Activated CD8-positive, alpha-beta memory T cell treated with anti-CD3 and anti-CD28 coated beads, Interleukin-2, amount 10 ng/mL, durations not matched to agents 7 days and 5 days (primary cell): ENCODE measurements around the gene S100A2. TPM values are rescaled to one million over a fixed set of nuclear protein-coding genes. Genes with fewer than 3 reads are reported as not detected.

Experiments
- ATAC-seq: fragments of 150-1000 bp; cut with Tn5 transposase; one replicate; pipeline ENCODE4 v1.10.0; 2021; ENCODE audit warnings: moderate library complexity
- CTCF ChIA-PET: fragments of 350-600 bp; sonication (Branson Sonifier 250); formaldehyde crosslinking; loops from one replicate; lab custom pipeline; 2021; ENCODE audit warnings: antibody characterized with exemption; lab: Charles Lee
- DNase-seq: peaks from one replicate; pipeline ENCODE4 v3.0.0-alpha.2; 2020
- H3K27ac Mint-ChIP-seq: one replicate; pipeline ENCODE4 v1.8.0; 2021; ENCODE audit warnings: mild to moderate bottlenecking, mixed read lengths
- H3K27me3 Mint-ChIP-seq: one replicate; pipeline ENCODE4 v1.8.0; 2021; ENCODE audit warnings: mixed read lengths
- H3K36me3 Mint-ChIP-seq: one replicate; pipeline ENCODE4 v1.8.0; 2021; ENCODE audit warnings: mild to moderate bottlenecking, mixed read lengths
- H3K4me1 Mint-ChIP-seq: one replicate; pipeline ENCODE4 v1.8.0; 2021; ENCODE audit warnings: mixed read lengths
- H3K4me3 Mint-ChIP-seq: one replicate; pipeline ENCODE4 v1.8.0; 2021; ENCODE audit warnings: mild to moderate bottlenecking, moderate library complexity, mixed read lengths
- H3K9me3 Mint-ChIP-seq: one replicate; pipeline ENCODE4 v1.8.0; 2022; ENCODE audit warnings: low read depth, mixed read lengths
- total RNA-seq, 2 experiments: library from RNA; stranded (reverse); gene quantifications; one replicate each; pipeline ENCODE4 v1.2.3, GENCODE V29; 2021

S100A2 gene
- total RNA-seq, 2 experiments from 2014 or later = 0.50 to 0.96 TPM

DNA sequence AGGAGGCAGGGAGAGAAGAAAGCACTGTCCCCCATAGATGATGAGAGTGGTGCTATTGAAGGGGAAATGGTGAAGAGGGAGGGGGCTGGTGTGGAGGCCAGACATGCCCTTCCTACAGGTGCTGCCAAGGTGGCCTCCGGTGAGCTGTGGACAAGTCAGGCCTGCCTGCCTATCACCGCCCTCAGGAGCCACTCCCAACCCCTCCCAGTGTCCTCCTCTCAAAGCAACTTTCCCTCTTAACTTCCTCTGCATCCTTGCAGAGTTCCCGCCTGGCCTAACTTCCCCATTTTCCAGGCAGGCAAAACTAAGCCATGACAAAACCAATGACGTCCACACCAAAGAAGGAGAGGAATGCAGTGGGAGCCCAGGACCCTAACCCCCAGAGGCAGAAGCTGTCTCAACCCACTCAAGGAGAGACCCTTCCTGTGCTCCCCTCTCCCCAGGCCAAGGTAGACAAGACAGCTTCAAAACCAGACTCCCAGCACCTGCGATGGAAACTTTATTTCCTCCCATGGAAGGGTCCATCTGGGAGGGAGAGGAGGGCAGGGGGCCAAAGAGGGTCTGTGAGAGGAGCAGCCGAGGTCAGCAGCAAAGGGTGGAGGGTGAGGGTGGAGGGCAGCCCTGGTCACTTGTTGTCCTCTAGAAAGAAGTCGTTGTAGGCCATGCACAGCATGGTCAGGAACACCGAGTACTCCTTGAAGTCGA, 28.8 kb downstream of the S100A2 start:
- H3K36me3 Mint-ChIP-seq = peaks cover 23% of the 10 kb centered on the region
- H3K4me1 Mint-ChIP-seq = peaks cover 79% of the 10 kb centered on the region
- DNase-seq = no peak
- peak overlapping the region; percentile 97 for H3K4me3 Mint-ChIP-seq
- H3K27ac Mint-ChIP-seq = peak overlapping the region; percentile 98
- ATAC-seq = no peak
- CTCF ChIA-PET = interaction anchor here (0.6 to 7.7 kb wide), 7 partner anchors 7 to 75 kb away, joined by 3 to 214 read pairs (median 16); partner anchors contain the start of genes S100A2, S100A4 and S100A5
- H3K9me3 Mint-ChIP-seq = no peaks in the 10 kb centered on the region
- H3K27me3 Mint-ChIP-seq = no peaks in the 10 kb centered on the region

DNA sequence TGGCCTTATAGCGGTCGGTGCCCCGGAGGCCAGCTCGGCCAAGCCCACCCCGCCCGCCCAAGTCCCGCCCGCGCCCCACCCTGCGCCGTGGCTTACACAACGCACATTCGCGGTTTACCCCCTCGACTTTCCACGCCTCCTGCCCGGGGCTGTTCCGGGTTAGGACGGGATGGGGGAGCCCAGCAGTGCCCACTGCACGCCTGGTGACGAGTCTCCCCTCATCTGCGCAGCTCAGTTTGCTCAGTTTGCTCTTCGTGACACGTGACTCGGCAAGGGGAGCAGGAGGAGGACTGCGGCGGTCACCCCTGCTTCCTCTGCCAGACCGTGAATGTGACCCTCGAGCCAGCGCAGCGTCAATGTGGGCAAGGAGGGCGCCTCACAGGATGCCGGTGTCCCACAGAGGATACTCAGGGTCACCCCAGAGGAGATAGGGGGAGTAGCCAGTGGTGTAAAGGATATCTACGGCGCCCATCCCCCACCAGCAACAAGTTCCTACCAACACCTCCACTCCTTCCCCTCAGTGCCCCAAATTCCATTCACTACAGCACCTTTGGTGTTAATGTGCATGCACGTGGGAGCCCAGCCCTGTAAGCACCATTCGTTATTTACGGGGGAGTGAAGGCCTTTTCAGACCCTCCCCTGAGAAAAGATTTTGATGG, 29.5 kb downstream of the S100A2 start:
- DNase-seq = peak; percentile 94
- Mint-ChIP-seq H3K4me3 (peak overlapping the region; percentile 97), H3K27me3 (no peaks in the 10 kb centered on the region), H3K36me3 (peaks cover 20% of the 10 kb centered on the region), H3K4me1 (peaks cover 79% of the 10 kb centered on the region), H3K27ac (peak overlapping the region; percentile 98), H3K9me3 (no peaks in the 10 kb centered on the region)
- CTCF ChIA-PET = interaction anchor here (0.6 to 7.7 kb wide), 11 partner anchors 8 to 140 kb away, joined by 3 to 214 read pairs (median 7); partner anchors contain the start of genes CHTOP, S100A4 and S100A5
- peak; percentile 72 for ATAC-seq

DNA sequence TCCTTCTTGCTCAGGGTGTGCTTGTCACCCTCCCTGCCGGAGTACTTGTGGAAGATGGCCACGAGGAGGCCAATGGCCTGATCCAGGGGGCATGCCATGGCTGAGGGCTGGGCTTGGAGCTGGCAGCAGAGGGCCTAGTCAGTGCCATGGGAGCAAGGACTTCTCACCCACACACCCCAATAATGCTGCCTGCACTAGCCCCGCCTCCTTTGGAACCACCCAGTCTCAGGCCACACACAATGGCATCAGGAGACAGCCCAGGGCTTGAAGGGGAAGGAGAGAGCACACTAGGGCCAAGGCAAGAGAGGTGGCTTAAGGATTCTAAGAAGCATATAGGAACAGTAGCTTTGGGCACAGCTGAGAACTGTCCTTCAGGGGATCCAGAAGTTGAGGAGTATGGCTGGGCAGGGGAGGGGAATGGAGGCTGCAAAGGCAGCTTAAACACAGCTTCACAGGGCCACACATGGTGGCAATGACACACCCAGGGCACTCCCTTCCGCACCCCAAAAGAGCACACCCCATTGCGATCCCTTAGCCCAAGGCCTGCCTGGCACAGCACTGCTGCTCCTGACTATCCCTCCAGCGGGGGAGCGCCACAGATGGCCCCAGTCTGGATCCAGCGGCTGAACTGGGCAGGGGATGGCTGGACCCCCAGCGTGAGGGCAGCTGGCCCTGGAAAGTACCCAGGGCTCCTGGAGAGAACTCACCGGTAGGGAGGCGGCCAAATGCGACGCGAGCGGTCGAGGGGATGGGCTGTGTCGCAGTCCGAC, 30.2 kb downstream of the S100A2 start, which contains the start of gene S100A6:
Gene S100A6 (minus strand): TSS at position 750 of the 770 bp plus-strand sequence. CDS start 652 bp downstream, at position 98.
- Mint-ChIP-seq H3K4me3 (peak within 1 kb of the TSS; percentile 97), H3K36me3 (peaks cover 20% of the 10 kb centered on the region), H3K9me3 (no peaks in the 10 kb centered on the region), H3K27ac (peak within 1 kb of the TSS; percentile 98), H3K27me3 (no peaks in the 10 kb centered on the region), H3K4me1 (peaks cover 77% of the 10 kb centered on the region)
- ATAC-seq = peak; percentile 50
- peak; percentile 78 for DNase-seq
- CTCF ChIA-PET = interaction anchor here (0.8 to 7.7 kb wide), 12 partner anchors 9 to 140 kb away, joined by 3 to 214 read pairs (median 6); partner anchors contain the start of genes CHTOP, S100A4 and S100A5

DNA sequence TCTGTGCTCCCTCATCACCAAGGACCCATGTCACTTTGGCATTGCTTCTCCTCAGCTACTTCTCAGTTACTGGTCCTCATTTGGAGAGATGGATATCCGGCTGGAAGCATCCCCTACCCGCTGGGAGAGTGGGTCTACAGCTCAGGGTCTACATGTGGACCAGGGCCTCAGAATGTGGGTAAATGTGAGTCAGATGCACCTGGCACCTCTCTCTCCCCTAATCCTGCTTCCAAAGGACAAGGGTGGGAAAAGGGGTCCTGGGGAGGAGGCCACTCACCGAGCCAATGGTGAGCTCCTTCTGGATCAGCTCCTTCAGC, 30.8 kb downstream of the S100A2 start:
- H3K4me1 Mint-ChIP-seq = peaks cover 73% of the 10 kb centered on the region
- CTCF ChIA-PET = interaction anchor here (0.8 to 7.7 kb wide), 10 partner anchors 9 to 141 kb away, joined by 3 to 214 read pairs (median 8); partner anchors contain the start of genes S100A4 and S100A5
- DNase-seq (no peak), ATAC-seq (no peak)
- H3K27me3 Mint-ChIP-seq = no peaks in the 10 kb centered on the region
- peak overlapping the region; percentile 97 for H3K4me3 Mint-ChIP-seq
- H3K9me3 Mint-ChIP-seq = no peaks in the 10 kb centered on the region
- peaks cover 20% of the 10 kb centered on the region for H3K36me3 Mint-ChIP-seq
- peak overlapping the region; percentile 96 for H3K27ac Mint-ChIP-seq

DNA sequence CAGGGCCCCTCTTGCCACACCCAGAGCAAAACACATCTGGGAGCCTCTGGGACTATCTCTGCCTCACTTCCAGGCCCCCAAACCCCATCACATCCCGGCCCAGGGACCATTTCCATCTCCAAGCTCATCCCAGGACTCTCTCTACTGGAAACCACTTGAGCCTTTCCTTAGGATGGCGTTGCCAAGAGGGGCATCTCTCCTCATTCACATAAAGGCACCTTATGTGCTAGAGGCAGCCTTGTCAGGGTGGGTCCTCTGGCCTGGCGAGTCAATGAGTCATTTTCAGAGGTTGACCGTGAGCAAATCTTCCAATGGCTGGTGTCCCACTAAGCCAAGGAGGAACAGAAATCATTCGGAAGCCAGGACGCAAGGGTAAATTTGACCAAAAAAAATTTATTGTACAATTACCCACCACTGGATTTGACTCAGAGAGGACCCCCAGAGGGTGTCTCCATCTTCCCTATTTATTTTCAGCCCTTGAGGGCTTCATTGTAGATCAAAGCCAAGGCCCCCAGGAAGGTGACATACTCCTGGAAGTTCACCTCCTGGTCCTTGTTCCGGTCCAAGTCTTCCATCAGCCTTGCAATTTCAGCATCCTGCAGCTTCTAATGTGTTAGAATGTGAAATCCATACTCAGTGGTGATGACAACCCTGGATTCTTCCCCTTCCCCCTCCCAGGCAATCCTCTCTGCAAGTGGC, 31.3 kb downstream of the S100A2 start:
- Mint-ChIP-seq H3K9me3 (no peaks in the 10 kb centered on the region), H3K36me3 (peaks cover 19% of the 10 kb centered on the region), H3K27me3 (no peaks in the 10 kb centered on the region), H3K4me3 (peak overlapping the region; percentile 97), H3K27ac (peak overlapping the region; percentile 96), H3K4me1 (peaks cover 68% of the 10 kb centered on the region)
- CTCF ChIA-PET = interaction anchor here (0.8 to 7.7 kb wide), 14 partner anchors 9 to 142 kb away, joined by 3 to 214 read pairs (median 8); partner anchors contain the start of genes CHTOP, S100A4 and S100A5
- DNase-seq (no peak), ATAC-seq (no peak)

DNA sequence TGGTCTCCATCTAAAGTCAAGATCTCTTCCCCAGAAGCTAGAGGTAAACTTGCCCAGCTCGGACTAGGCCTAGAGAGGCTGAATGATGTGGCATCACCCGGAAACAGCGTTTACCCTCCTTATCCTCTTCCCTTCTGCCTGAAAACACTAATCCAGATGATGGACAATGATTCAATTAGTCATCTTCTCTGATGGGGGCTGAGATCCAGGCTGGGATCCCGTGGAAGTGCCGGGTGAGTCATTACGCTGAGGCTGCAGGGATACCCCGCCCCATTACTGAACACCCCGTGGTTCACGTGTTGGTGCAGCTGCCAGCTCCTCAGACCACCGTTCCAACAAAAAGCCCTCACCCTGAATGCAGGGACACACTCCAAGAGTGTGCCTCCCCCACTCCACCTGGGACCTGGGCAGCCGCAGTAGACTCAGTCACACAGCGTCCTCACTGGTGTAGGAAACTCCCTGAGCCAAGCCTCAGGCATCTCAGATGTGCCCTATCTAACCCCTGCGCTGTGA, 31.9 kb downstream of the S100A2 start:
- H3K4me1 Mint-ChIP-seq = peaks cover 67% of the 10 kb centered on the region
- no peak for ATAC-seq
- no peak for DNase-seq
- CTCF ChIA-PET = interaction anchor here (0.6 to 7.7 kb wide), 19 partner anchors 9 to 453 kb away, joined by 3 to 214 read pairs (median 12); partner anchors contain the start of genes CHTOP, CREB3L4, ILF2 and RAB13
- peaks cover 20% of the 10 kb centered on the region for H3K36me3 Mint-ChIP-seq
- H3K9me3 Mint-ChIP-seq = no peaks in the 10 kb centered on the region
- H3K27ac Mint-ChIP-seq = peak overlapping the region; percentile 95
- H3K27me3 Mint-ChIP-seq = no peaks in the 10 kb centered on the region
- peak overlapping the region; percentile 97 for H3K4me3 Mint-ChIP-seq

DNA sequence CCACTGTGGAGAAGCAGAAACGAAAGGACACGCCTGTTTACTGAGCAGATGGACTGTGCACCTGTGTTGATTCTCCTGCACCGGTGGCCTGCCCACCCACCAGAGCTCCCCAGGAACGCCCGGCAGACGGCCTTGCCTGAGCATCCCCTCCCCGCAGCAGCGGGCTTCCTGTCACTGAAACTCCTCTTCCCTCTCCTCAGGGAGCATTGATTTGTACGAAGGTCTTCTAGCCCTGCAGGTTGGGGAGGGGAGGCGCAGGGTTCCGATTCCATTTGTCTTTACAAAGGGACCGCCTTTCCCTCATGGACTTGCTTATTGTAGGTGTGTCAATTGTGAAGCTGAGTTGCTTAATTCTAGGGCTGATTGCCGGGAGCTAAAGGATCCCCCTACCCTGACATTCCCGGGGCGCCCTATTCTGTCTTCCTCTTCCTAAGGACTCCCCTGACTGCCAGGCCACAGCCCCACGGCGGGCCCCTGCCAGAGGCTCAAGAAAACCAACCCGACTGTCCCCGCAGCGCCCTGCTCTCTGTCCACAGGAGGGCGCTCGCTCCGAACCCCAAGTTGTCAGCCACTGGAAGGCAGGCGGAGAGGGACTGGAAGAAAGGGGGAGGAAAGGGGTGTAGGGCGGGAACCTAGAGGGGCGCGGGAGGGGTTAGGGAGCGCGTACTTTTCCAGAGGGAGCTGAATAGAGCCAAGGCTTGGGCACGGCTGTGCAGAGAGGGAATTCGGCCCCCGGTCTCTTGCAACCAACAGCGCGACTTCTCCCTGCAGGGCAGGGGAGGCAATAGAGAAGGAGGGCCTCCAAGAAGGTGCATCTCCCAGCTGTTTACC, 32.7 kb downstream of the S100A2 start:
- no peaks in the 10 kb centered on the region for H3K9me3 Mint-ChIP-seq
- peaks cover 62% of the 10 kb centered on the region for H3K4me1 Mint-ChIP-seq
- peak; percentile 32 for ATAC-seq
- no peaks in the 10 kb centered on the region for H3K27me3 Mint-ChIP-seq
- CTCF ChIA-PET = interaction anchor here (0.6 to 7.7 kb wide), 32 partner anchors 8 to 453 kb away, joined by 3 to 214 read pairs (median 5); partner anchors contain the start of genes CHTOP, CREB3L4, ILF2 and JTB
- H3K36me3 Mint-ChIP-seq = peaks cover 20% of the 10 kb centered on the region
- DNase-seq = peak; percentile 89
- peak overlapping the region; percentile 97 for H3K4me3 Mint-ChIP-seq
- peak overlapping the region; percentile 95 for H3K27ac Mint-ChIP-seq

DNA sequence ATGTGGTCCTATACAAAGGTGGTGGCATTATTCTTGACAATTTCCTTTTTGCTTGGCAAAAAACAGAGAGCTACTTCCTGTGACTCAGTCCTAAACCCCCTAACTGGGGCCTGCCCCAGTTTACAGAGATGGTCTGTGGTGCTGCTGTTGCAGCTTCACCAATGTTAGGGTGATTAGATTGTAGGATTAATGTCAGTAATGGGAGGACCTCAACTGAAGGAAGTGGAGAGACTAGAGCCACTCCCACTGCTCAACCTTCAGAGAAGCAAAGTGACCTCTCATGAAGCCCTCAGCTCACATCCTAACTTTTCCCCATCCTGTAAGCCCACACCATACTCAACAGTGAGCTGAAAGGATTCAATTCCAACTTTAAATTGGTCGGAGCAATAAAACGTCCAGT, 33.5 kb downstream of the S100A2 start:
- peaks cover 57% of the 10 kb centered on the region for H3K4me1 Mint-ChIP-seq
- no peaks in the 10 kb centered on the region for H3K27me3 Mint-ChIP-seq
- peaks cover 20% of the 10 kb centered on the region for H3K36me3 Mint-ChIP-seq
- peak overlapping the region; percentile 97 for H3K4me3 Mint-ChIP-seq
- no peaks in the 10 kb centered on the region for H3K9me3 Mint-ChIP-seq
- ATAC-seq (peak; percentile 60), DNase-seq (peak; percentile 86)
- CTCF ChIA-PET = interaction anchor here (0.9 to 7.7 kb wide), 25 partner anchors 7 to 454 kb away, joined by 3 to 214 read pairs (median 7); partner anchors contain the start of genes CHTOP, JTB, RAB13 and S100A2
- peak overlapping the region; percentile 95 for H3K27ac Mint-ChIP-seq

DNA sequence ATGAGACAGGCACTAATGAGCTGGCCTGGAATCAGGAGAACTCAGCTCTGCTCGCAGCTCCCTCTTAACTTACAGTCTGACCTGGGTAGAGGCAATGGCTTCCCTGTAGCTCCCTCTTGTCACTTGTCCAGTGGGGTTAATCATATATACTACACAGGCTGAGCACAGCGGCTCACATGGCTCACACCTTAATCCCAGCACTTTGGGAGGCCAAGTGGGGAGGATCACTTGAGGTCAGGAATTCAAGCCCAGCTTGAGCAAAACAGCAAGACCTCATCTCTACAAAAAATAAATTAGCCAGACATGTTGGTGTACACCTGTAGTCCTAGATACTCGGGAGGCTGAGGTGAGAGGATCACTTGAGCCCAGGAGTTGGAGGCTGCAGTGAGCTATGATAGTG, 34.0 kb downstream of the S100A2 start:
- Mint-ChIP-seq H3K9me3 (no peaks in the 10 kb centered on the region), H3K4me1 (peaks cover 52% of the 10 kb centered on the region), H3K36me3 (peaks cover 20% of the 10 kb centered on the region), H3K27ac (peak overlapping the region; percentile 95), H3K27me3 (no peaks in the 10 kb centered on the region), H3K4me3 (no peak overlapping the region)
- CTCF ChIA-PET = interaction anchor here (0.9 to 7.7 kb wide), 21 partner anchors 9 to 455 kb away, joined by 3 to 214 read pairs (median 11); partner anchors contain the start of genes CHTOP, JTB, RAB13 and S100A2
- DNase-seq (no peak), ATAC-seq (no peak)

DNA sequence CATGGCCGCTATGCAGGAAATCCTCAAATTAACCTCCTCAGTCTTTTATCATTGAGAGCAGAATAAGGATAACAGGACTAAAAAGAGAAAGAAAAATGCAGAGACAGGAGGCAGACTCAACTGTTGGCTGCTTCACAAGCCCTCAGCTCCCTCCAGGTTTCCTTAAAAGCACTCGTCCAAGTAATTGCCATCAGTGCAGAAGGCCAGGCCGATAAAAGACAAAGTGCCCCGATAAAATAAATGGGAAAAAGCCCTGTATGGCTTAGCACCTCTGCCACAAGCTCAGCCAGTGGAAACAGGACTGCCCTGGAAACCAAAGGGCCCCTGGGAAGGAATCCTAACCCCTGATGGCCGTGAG, 38.0 kb downstream of the S100A2 start:
- H3K27ac Mint-ChIP-seq = no peak overlapping the region
- no peaks in the 10 kb centered on the region for H3K9me3 Mint-ChIP-seq
- DNase-seq (no peak), ATAC-seq (no peak)
- no peak overlapping the region for H3K4me3 Mint-ChIP-seq
- no peaks in the 10 kb centered on the region for H3K27me3 Mint-ChIP-seq
- CTCF ChIA-PET = interaction anchor here (1.2 to 1.3 kb wide), 2 partner anchors 12 to 17 kb away, joined by 3 to 4 read pairs; no protein-coding TSS in a partner anchor
- H3K4me1 Mint-ChIP-seq = peaks cover 24% of the 10 kb centered on the region
- H3K36me3 Mint-ChIP-seq = peaks cover 3% of the 10 kb centered on the region

DNA sequence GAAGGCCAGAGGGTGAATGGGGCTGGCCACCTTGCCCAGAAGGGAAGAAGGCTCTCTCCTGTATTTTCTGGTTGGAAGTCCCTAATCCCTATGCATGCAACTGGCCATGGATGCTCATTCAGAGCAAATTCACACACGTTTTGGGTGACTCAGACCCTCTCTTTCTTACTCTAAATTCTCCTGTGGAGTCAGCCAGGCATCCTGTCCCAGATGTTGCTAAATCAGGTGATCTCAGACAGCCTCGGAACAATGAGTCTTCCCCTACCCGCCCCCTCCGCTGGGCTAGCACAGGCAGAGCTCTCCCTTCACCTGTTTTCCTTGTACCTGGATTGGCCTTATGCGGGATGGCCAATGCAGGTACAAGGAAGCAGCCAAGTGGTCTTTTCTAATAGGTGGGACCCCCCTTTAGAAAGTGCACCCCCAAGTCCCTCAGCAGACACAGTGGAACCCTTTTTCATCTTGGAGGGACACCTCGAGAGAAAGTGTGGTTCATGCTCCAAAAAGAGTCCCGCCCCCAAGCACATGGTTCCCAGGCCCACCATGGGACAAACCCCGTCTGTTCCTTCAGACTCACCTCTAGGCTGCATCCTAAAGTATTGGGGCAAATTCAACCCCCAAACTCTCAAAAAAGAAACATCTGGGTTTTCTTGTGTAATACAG, 38.5 kb downstream of the S100A2 start:
- Mint-ChIP-seq H3K9me3 (no peaks in the 10 kb centered on the region), H3K27ac (no peak overlapping the region), H3K36me3 (peaks cover 3% of the 10 kb centered on the region), H3K27me3 (no peaks in the 10 kb centered on the region), H3K4me1 (peaks cover 24% of the 10 kb centered on the region), H3K4me3 (no peak overlapping the region)
- CTCF ChIA-PET = interaction anchor here (1.2 to 4.9 kb wide), 3 partner anchors 11 to 17 kb away, joined by 3 to 26 read pairs (median 4); no protein-coding TSS in a partner anchor
- ATAC-seq (no peak), DNase-seq (no peak)
